ENCODE results near the gene TTLL10.

GRCh38 chr1:1206376-1206965 lies 32.8 kb downstream of the TTLL10 start, which contains the start of gene TNFRSF18:
- TF ChIP-seq SMC3 (IDR thresholded peaks at IDR 0.05; ENCODE audit: low read depth, low read length) (no peak), RCOR1 (IDR thresholded peaks at IDR 0.05; ENCODE audit: insufficient replicate concordance, low read length) (no peak), CTCF (conservative IDR thresholded peaks at IDR 0.05; ENCODE audit: low read depth, low read length) (no peak), CEBPB (IDR thresholded peaks at IDR 0.05; ENCODE audit: low read depth, low read length) (no peak), USF2 (IDR thresholded peaks at IDR 0.05; ENCODE audit: low read depth, low read length) (no peak)
